SJCRH30 (cell line): ENCODE results near the gene AUP1. TPM values are rescaled to one million over a fixed set of nuclear protein-coding genes. Genes with fewer than 3 reads are reported as not detected.
A peak's percentile ranks its signal among the peaks of the same experiment; 100 is the strongest.

Experiments used
- DNase-seq, 2 experiments: peaks; one replicate each; pipeline ENCODE4 v3.0.0-alpha.2; 2015 to 2020
- H3K27ac ChIP-seq: fragments of 250-450 bp; sonication (Bioruptor Pico); 2 replicates; pipeline ENCODE4 v1.5.1; 2020; ENCODE audit warnings: mild to moderate bottlenecking, moderate library complexity
- H3K27me3 ChIP-seq: fragments of 250-450 bp; sonication (Bioruptor Pico); 2 replicates; pipeline ENCODE4 v1.5.1; 2020; ENCODE audit warnings: mild to moderate bottlenecking, moderate library complexity
- H3K36me3 ChIP-seq: fragments of 250-450 bp; sonication (Bioruptor Pico); 2 replicates; pipeline ENCODE4 v1.5.1; 2020; ENCODE audit warnings: mild to moderate bottlenecking, moderate library complexity
- H3K4me1 ChIP-seq: fragments of 250-450 bp; sonication (Bioruptor Pico); 2 replicates; pipeline ENCODE4 v1.5.1; 2020; ENCODE audit warnings: mild to moderate bottlenecking, moderate library complexity
- H3K4me3 ChIP-seq: fragments of 250-450 bp; sonication (Bioruptor Pico); 2 replicates; pipeline ENCODE4 v1.5.1; 2020; ENCODE audit warnings: mild to moderate bottlenecking, moderate library complexity
- H3K9me3 ChIP-seq: fragments of 250-450 bp; sonication (Bioruptor Pico); replicated peaks from 2 replicates; pipeline ENCODE4 v1.5.1; 2020; ENCODE audit warnings: mild to moderate bottlenecking, moderate library complexity
- total RNA-seq: library from RNA; depleted of rRNA; stranded (reverse); fragments of >200 nt; shearing (Covaris generic); gene quantifications from 2 replicates; pipeline ENCODE4 v1.2.3, GENCODE V29; 2014

AUP1 gene
- total RNA-seq, 1 experiment from 2014 or later = 132 TPM

GRCh38 chr2:74551942-74552913 is 22.7 kb upstream of the AUP1 start:
- Histone ChIP-seq H3K27me3 (no peaks in the 10 kb centered on the region), H3K4me1 (peaks cover 18% of the 10 kb centered on the region), H3K9me3 (no peaks in the 10 kb centered on the region), H3K27ac (peak overlapping the region; percentile 47; the same call in 1 of the 2 replicates), H3K4me3 (peak overlapping the region; percentile 61), H3K36me3 (no peaks in the 10 kb centered on the region)
- no peak for DNase-seq

GRCh38 chr2:74551530-74551929 is 22.0 kb upstream of the AUP1 start:
- peaks cover 18% of the 10 kb centered on the region for H3K4me1 ChIP-seq
- H3K27ac ChIP-seq = no peak overlapping the region
- H3K4me3 ChIP-seq = no peak overlapping the region
- H3K27me3 ChIP-seq = no peaks in the 10 kb centered on the region
- H3K9me3 ChIP-seq = no peaks in the 10 kb centered on the region
- H3K36me3 ChIP-seq = no peaks in the 10 kb centered on the region
- peak; percentile 59 to 80 for DNase-seq

GRCh38 chr2:74550231-74550630 is 20.7 kb upstream of the AUP1 start:
- no peaks in the 10 kb centered on the region for H3K9me3 ChIP-seq
- peaks cover 18% of the 10 kb centered on the region for H3K4me1 ChIP-seq
- DNase-seq = no peak
- no peaks in the 10 kb centered on the region for H3K36me3 ChIP-seq
- H3K4me3 ChIP-seq = no peak overlapping the region
- no peaks in the 10 kb centered on the region for H3K27me3 ChIP-seq
- no peak overlapping the region for H3K27ac ChIP-seq

- H3K4me1 ChIP-seq = peaks cover 18% of the 10 kb centered on the region
- no peaks in the 10 kb centered on the region for H3K27me3 ChIP-seq
- H3K4me3 ChIP-seq = peak overlapping the region; percentile 55
- DNase-seq = peak; percentile 62 to 78
- H3K27ac ChIP-seq = peak overlapping the region; percentile 2; the same call in 1 of the 2 replicates
- H3K36me3 ChIP-seq = no peaks in the 10 kb centered on the region
- H3K9me3 ChIP-seq = no peaks in the 10 kb centered on the region
Measured at GRCh38 chr2:74548900-74549826, 19.7 kb upstream of the AUP1 start.

- peak; percentile 42 to 71 for DNase-seq
- Histone ChIP-seq H3K27me3 (no peaks in the 10 kb centered on the region), H3K4me3 (peak overlapping the region; percentile 55), H3K27ac (no peak overlapping the region; the same call in 1 of the 2 replicates), H3K36me3 (no peaks in the 10 kb centered on the region), H3K9me3 (no peaks in the 10 kb centered on the region), H3K4me1 (peaks cover 18% of the 10 kb centered on the region)
Measured at GRCh38 chr2:74548285-74548899, 18.9 kb upstream of the AUP1 start.

GRCh38 chr2:74546004-74546403 is 16.5 kb upstream of the AUP1 start:
- H3K9me3 ChIP-seq = no peaks in the 10 kb centered on the region
- H3K36me3 ChIP-seq = no peaks in the 10 kb centered on the region
- no peak overlapping the region for H3K27ac ChIP-seq
- H3K4me3 ChIP-seq = no peak overlapping the region
- no peaks in the 10 kb centered on the region for H3K27me3 ChIP-seq
- H3K4me1 ChIP-seq = peaks cover 8% of the 10 kb centered on the region; the same call in 1 of the 2 replicates
- DNase-seq = no peak

GRCh38 chr2:74544634-74545033 is 15.1 kb upstream of the AUP1 start:
- Histone ChIP-seq H3K27me3 (no peaks in the 10 kb centered on the region), H3K27ac (no peak overlapping the region), H3K4me3 (no peak overlapping the region), H3K36me3 (no peaks in the 10 kb centered on the region), H3K4me1 (peaks cover 8% of the 10 kb centered on the region; the same call in 1 of the 2 replicates), H3K9me3 (no peaks in the 10 kb centered on the region)
- DNase-seq = no peak

- Histone ChIP-seq H3K27me3 (no peaks in the 10 kb centered on the region; the same call in 1 of the 2 replicates), H3K4me1 (peaks cover 3% of the 10 kb centered on the region; the same call in 1 of the 2 replicates), H3K36me3 (no peaks in the 10 kb centered on the region), H3K27ac (no peak overlapping the region), H3K9me3 (no peaks in the 10 kb centered on the region), H3K4me3 (no peak overlapping the region)
- no peak for DNase-seq
Measured at GRCh38 chr2:74542978-74543377, 13.5 kb upstream of the AUP1 start.

GRCh38 chr2:74540291-74540690 is 10.8 kb upstream of the AUP1 start:
- Histone ChIP-seq H3K4me1 (no peaks in the 10 kb centered on the region), H3K9me3 (no peaks in the 10 kb centered on the region), H3K27ac (no peak overlapping the region), H3K36me3 (no peaks in the 10 kb centered on the region), H3K4me3 (no peak overlapping the region), H3K27me3 (no peaks in the 10 kb centered on the region; the same call in 1 of the 2 replicates)
- DNase-seq = no peak

GRCh38 chr2:74538881-74539339 is 9.4 kb upstream of the AUP1 start:
- Histone ChIP-seq H3K4me1 (no peaks in the 10 kb centered on the region), H3K9me3 (no peaks in the 10 kb centered on the region), H3K27ac (no peak overlapping the region), H3K4me3 (no peak overlapping the region), H3K27me3 (no peaks in the 10 kb centered on the region; the same call in 1 of the 2 replicates), H3K36me3 (no peaks in the 10 kb centered on the region)
- no peak for DNase-seq

GRCh38 chr2:74537140-74537539 is 7.6 kb upstream of the AUP1 start:
- no peak overlapping the region for H3K27ac ChIP-seq

GRCh38 chr2:74536166-74536950 is 6.9 kb upstream of the AUP1 start:
- Histone ChIP-seq H3K36me3 (peaks cover 10% of the 10 kb centered on the region), H3K9me3 (no peaks in the 10 kb centered on the region), H3K4me3 (no peak overlapping the region), H3K27me3 (no peaks in the 10 kb centered on the region; the same call in 1 of the 2 replicates), H3K27ac (no peak overlapping the region), H3K4me1 (no peaks in the 10 kb centered on the region)
- DNase-seq = no peak

More at GRCh38 chr2:74537140-74537539, 7.6 kb upstream of the AUP1 start:
- H3K27me3 ChIP-seq = no peaks in the 10 kb centered on the region; the same call in 1 of the 2 replicates
- peaks cover 6% of the 10 kb centered on the region for H3K36me3 ChIP-seq
- no peaks in the 10 kb centered on the region for H3K9me3 ChIP-seq
- no peaks in the 10 kb centered on the region for H3K4me1 ChIP-seq
- H3K4me3 ChIP-seq = no peak overlapping the region
- DNase-seq = no peak

GRCh38 chr2:74535440-74535965 is 6.0 kb upstream of the AUP1 start:
- H3K36me3 ChIP-seq = peaks cover 11% of the 10 kb centered on the region
- no peak overlapping the region for H3K4me3 ChIP-seq
- no peak for DNase-seq
- H3K27ac ChIP-seq = no peak overlapping the region
- H3K27me3 ChIP-seq = no peaks in the 10 kb centered on the region; the same call in 1 of the 2 replicates
- H3K4me1 ChIP-seq = no peaks in the 10 kb centered on the region
- H3K9me3 ChIP-seq = no peaks in the 10 kb centered on the region
